Measurements from ENCODE around the gene PCED1A.
"Not testable (repeated sequence)": the region's sequence is repeated elsewhere in the genome, so short reads cannot be mapped to it uniquely, and the experiment has no call there.

The PCED1A gene

GRCh38 chr20:2816030-2816582 lies 24.3 kb downstream of the PCED1A start, which contains the start of gene TMEM239:
Gene TMEM239 (plus strand): TSS chr20:2816364. CDS start chr20:2816555, 191 bp downstream.
- H3K4me1 ChIP-seq (ENCODE audit: insufficient read depth, low read length) = no peaks in the 10 kb centered on the region
- H3K9me3 ChIP-seq (ENCODE audit: low read length) = peaks cover 2% of the 10 kb centered on the region
- peaks cover 25% of the 10 kb centered on the region for H3K27me3 ChIP-seq (ENCODE audit: insufficient read depth, low read length)
- H3K36me3 ChIP-seq (ENCODE audit: insufficient read depth, low read length) = no peaks in the 10 kb centered on the region
- H2AFZ ChIP-seq (ENCODE audit: low read depth, low read length) = no peak within 1 kb of the TSS
- H3K4me3 ChIP-seq (ENCODE audit: low read length) = no peak within 1 kb of the TSS

- H3K36me3 ChIP-seq (ENCODE audit: insufficient read depth, low read length) = no peaks in the 10 kb centered on the region
- no peak overlapping the region for H3K4me3 ChIP-seq (ENCODE audit: low read length)
- no peak overlapping the region for H2AFZ ChIP-seq (ENCODE audit: low read depth, low read length)
- no peaks in the 10 kb centered on the region for H3K9me3 ChIP-seq (ENCODE audit: low read length)
- peaks cover 19% of the 10 kb centered on the region for H3K27me3 ChIP-seq (ENCODE audit: insufficient read depth, low read length)
- no peaks in the 10 kb centered on the region for H3K4me1 ChIP-seq (ENCODE audit: insufficient read depth, low read length)
Measured at GRCh38 chr20:2815242-2815900, 25.1 kb downstream of the PCED1A start.

- Histone ChIP-seq H3K27me3 (ENCODE audit: insufficient read depth, low read length) (peaks cover 12% of the 10 kb centered on the region), H3K4me3 (ENCODE audit: low read length) (no peak within 1 kb of the TSS), H3K4me1 (ENCODE audit: insufficient read depth, low read length) (no peaks in the 10 kb centered on the region), H2AFZ (ENCODE audit: low read depth, low read length) (no peak within 1 kb of the TSS), H3K36me3 (ENCODE audit: insufficient read depth, low read length) (no peaks in the 10 kb centered on the region), H3K9me3 (ENCODE audit: low read length) (no peaks in the 10 kb centered on the region)
Measured at GRCh38 chr20:2814587-2815051, 25.8 kb downstream of the PCED1A start, which contains the start of gene C20orf141. Gene C20orf141 (plus strand): TSS chr20:2814987. CDS start chr20:2815185, 198 bp downstream.

GRCh38 chr20:2814076-2814475 lies 26.4 kb downstream of the PCED1A start:
- H3K27me3 ChIP-seq (ENCODE audit: insufficient read depth, low read length) = peaks cover 10% of the 10 kb centered on the region
- no peak overlapping the region for H3K4me3 ChIP-seq (ENCODE audit: low read length)
- no peak overlapping the region for H2AFZ ChIP-seq (ENCODE audit: low read depth, low read length)
- H3K36me3 ChIP-seq (ENCODE audit: insufficient read depth, low read length) = no peaks in the 10 kb centered on the region
- H3K9me3 ChIP-seq (ENCODE audit: low read length) = no peaks in the 10 kb centered on the region
- no peaks in the 10 kb centered on the region for H3K4me1 ChIP-seq (ENCODE audit: insufficient read depth, low read length)

- no peak overlapping the region for H3K4me3 ChIP-seq (ENCODE audit: low read length)
- no peaks in the 10 kb centered on the region for H3K9me3 ChIP-seq (ENCODE audit: low read length)
- H3K36me3 ChIP-seq (ENCODE audit: insufficient read depth, low read length) = no peaks in the 10 kb centered on the region
- no peaks in the 10 kb centered on the region for H3K4me1 ChIP-seq (ENCODE audit: insufficient read depth, low read length)
- H3K27me3 ChIP-seq (ENCODE audit: insufficient read depth, low read length) = peaks cover 2% of the 10 kb centered on the region
- H2AFZ ChIP-seq (ENCODE audit: low read depth, low read length) = no peak overlapping the region
Measured at GRCh38 chr20:2812189-2812588, 28.3 kb downstream of the PCED1A start.

- no peak overlapping the region for H2AFZ ChIP-seq (ENCODE audit: low read depth, low read length)
- H3K27me3 ChIP-seq (ENCODE audit: insufficient read depth, low read length) = no peaks in the 10 kb centered on the region
- H3K4me3 ChIP-seq (ENCODE audit: low read length) = no peak overlapping the region
- H3K4me1 ChIP-seq (ENCODE audit: insufficient read depth, low read length) = no peaks in the 10 kb centered on the region
- H3K36me3 ChIP-seq (ENCODE audit: insufficient read depth, low read length) = no peaks in the 10 kb centered on the region
- H3K9me3 ChIP-seq (ENCODE audit: low read length) = no peaks in the 10 kb centered on the region
Measured at GRCh38 chr20:2809690-2810089, 30.8 kb downstream of the PCED1A start.

GRCh38 chr20:2807929-2808328 lies 32.5 kb downstream of the PCED1A start:
- not testable (repeated sequence) for H3K27me3 ChIP-seq (ENCODE audit: insufficient read depth, low read length); H3K4me1 ChIP-seq (ENCODE audit: insufficient read depth, low read length); H3K4me3 ChIP-seq (ENCODE audit: low read length); H3K9me3 ChIP-seq (ENCODE audit: low read length); H3K36me3 ChIP-seq (ENCODE audit: insufficient read depth, low read length); H2AFZ ChIP-seq (ENCODE audit: low read depth, low read length)

GRCh38 chr20:2807019-2807418 lies 33.4 kb downstream of the PCED1A start:
- Histone ChIP-seq H2AFZ (ENCODE audit: low read depth, low read length) (no peak overlapping the region), H3K27me3 (ENCODE audit: insufficient read depth, low read length) (no peaks in the 10 kb centered on the region)

GRCh38 chr20:2806351-2806701 lies 34.1 kb downstream of the PCED1A start:
- Histone ChIP-seq H2AFZ (ENCODE audit: low read depth, low read length) (no peak overlapping the region), H3K36me3 (ENCODE audit: insufficient read depth, low read length) (no peaks in the 10 kb centered on the region), H3K4me1 (ENCODE audit: insufficient read depth, low read length) (no peaks in the 10 kb centered on the region), H3K27me3 (ENCODE audit: insufficient read depth, low read length) (no peaks in the 10 kb centered on the region), H3K4me3 (ENCODE audit: low read length) (no peak overlapping the region), H3K9me3 (ENCODE audit: low read length) (no peaks in the 10 kb centered on the region)

More at GRCh38 chr20:2807019-2807418, 33.4 kb downstream of the PCED1A start:
- Histone ChIP-seq H3K9me3 (ENCODE audit: low read length) (no peaks in the 10 kb centered on the region), H3K4me1 (ENCODE audit: insufficient read depth, low read length) (no peaks in the 10 kb centered on the region), H3K4me3 (ENCODE audit: low read length) (no peak overlapping the region), H3K36me3 (ENCODE audit: insufficient read depth, low read length) (no peaks in the 10 kb centered on the region)

GRCh38 chr20:2805689-2806350 lies 34.6 kb downstream of the PCED1A start:
- Histone ChIP-seq H3K4me1 (ENCODE audit: insufficient read depth, low read length) (peaks cover 3% of the 10 kb centered on the region), H2AFZ (ENCODE audit: low read depth, low read length) (no peak overlapping the region), H3K36me3 (ENCODE audit: insufficient read depth, low read length) (no peaks in the 10 kb centered on the region), H3K4me3 (ENCODE audit: low read length) (no peak overlapping the region), H3K27me3 (ENCODE audit: insufficient read depth, low read length) (no peaks in the 10 kb centered on the region), H3K9me3 (ENCODE audit: low read length) (no peaks in the 10 kb centered on the region)

GRCh38 chr20:2804852-2805688 lies 35.4 kb downstream of the PCED1A start:
- no peaks in the 10 kb centered on the region for H3K36me3 ChIP-seq (ENCODE audit: insufficient read depth, low read length)
- no peak overlapping the region for H3K4me3 ChIP-seq (ENCODE audit: low read length)
- no peak overlapping the region for H2AFZ ChIP-seq (ENCODE audit: low read depth, low read length)
- H3K27me3 ChIP-seq (ENCODE audit: insufficient read depth, low read length) = no peaks in the 10 kb centered on the region
- H3K4me1 ChIP-seq (ENCODE audit: insufficient read depth, low read length) = peaks cover 4% of the 10 kb centered on the region
- no peaks in the 10 kb centered on the region for H3K9me3 ChIP-seq (ENCODE audit: low read length)

- Histone ChIP-seq H3K4me3 (ENCODE audit: low read length) (no peak overlapping the region), H3K4me1 (ENCODE audit: insufficient read depth, low read length) (peaks cover 12% of the 10 kb centered on the region), H3K9me3 (ENCODE audit: low read length) (no peaks in the 10 kb centered on the region), H3K27me3 (ENCODE audit: insufficient read depth, low read length) (no peaks in the 10 kb centered on the region), H3K36me3 (ENCODE audit: insufficient read depth, low read length) (peaks cover under 1% of the 10 kb centered on the region), H2AFZ (ENCODE audit: low read depth, low read length) (no peak overlapping the region)
Measured at GRCh38 chr20:2804041-2804828, 36.2 kb downstream of the PCED1A start.

Data from neuron (in vitro differentiated cells).